ENCODE data around the gene UCN3.

The UCN3 gene

DNA sequence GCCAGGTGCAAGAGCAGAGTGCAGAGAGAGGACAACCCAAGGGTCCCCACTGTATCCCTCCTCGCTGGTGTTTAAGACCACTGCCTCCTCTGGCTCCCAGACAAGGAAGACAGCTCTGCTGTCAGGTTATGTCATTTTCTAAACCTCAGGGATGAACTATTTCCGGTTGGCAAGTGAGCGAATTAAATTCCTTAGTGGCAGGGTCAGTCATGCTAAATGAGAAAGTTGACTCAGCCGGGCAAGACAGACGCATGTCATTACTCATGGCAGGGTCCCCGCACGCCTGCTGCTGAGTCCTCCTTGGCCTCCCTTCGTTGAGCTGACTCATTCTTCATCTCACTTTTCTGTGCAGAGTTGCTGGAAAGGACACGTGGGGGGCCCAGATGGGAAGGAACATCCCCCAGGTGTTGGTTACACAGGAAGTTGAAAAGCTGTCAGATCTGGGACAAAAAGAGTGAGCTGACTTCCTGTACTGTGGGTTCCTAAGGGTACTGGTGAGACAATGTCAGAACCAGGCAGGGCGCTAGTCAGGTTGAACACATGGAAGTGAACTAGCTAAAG is 47.1 kb upstream of the UCN3 start (continued):
- TF ChIP-seq, protein P1, sequence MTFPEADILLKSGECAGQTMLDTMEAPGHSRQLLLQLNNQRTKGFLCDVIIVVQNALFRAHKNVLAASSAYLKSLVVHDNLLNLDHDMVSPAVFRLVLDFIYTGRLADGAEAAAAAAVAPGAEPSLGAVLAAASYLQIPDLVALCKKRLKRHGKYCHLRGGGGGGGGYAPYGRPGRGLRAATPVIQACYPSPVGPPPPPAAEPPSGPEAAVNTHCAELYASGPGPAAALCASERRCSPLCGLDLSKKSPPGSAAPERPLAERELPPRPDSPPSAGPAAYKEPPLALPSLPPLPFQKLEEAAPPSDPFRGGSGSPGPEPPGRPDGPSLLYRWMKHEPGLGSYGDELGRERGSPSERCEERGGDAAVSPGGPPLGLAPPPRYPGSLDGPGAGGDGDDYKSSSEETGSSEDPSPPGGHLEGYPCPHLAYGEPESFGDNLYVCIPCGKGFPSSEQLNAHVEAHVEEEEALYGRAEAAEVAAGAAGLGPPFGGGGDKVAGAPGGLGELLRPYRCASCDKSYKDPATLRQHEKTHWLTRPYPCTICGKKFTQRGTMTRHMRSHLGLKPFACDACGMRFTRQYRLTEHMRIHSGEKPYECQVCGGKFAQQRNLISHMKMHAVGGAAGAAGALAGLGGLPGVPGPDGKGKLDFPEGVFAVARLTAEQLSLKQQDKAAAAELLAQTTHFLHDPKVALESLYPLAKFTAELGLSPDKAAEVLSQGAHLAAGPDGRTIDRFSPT (tag by site-specific recombination; IDR thresholded peaks at IDR 0.05): 0 out of 2 replicates have a peak, but pooled peaks have one; percentile 42
- TF ChIP-seq, protein P2, sequence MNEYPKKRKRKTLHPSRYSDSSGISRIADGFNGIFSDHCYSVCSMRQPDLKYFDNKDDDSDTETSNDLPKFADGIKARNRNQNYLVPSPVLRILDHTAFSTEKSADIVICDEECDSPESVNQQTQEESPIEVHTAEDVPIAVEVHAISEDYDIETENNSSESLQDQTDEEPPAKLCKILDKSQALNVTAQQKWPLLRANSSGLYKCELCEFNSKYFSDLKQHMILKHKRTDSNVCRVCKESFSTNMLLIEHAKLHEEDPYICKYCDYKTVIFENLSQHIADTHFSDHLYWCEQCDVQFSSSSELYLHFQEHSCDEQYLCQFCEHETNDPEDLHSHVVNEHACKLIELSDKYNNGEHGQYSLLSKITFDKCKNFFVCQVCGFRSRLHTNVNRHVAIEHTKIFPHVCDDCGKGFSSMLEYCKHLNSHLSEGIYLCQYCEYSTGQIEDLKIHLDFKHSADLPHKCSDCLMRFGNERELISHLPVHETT (tag by site-specific recombination; IDR thresholded peaks at IDR 0.05): 0 out of 2 replicates have a peak, but pooled peaks have one; percentile 38
- TF ChIP-seq MEIS1 (CRISPR knock-in tag; IDR thresholded peaks at IDR 0.05; ENCODE audit: borderline replicate concordance) (no peak), WT1 (tag by site-specific recombination; IDR thresholded peaks at IDR 0.05) (no peak), RBAK (tag by site-specific recombination; IDR thresholded peaks at IDR 0.05) (no peak), BCL11B (tag by site-specific recombination; IDR thresholded peaks at IDR 0.05; ENCODE audit: low read depth) (no peak), ZNF354C (tag by site-specific recombination; IDR thresholded peaks at IDR 0.05; ENCODE audit: borderline replicate concordance, low read depth) (no peak), SP3 (tag by site-specific recombination; IDR thresholded peaks at IDR 0.05) (peak; percentile 20; the same call in 1 of the 2 replicates), ZNF621 (tag by site-specific recombination; IDR thresholded peaks at IDR 0.05) (no peak), SP7 (tag by site-specific recombination; IDR thresholded peaks at IDR 0.05) (0 out of 2 replicates have a peak, but pooled peaks have one; percentile 12)

DNA sequence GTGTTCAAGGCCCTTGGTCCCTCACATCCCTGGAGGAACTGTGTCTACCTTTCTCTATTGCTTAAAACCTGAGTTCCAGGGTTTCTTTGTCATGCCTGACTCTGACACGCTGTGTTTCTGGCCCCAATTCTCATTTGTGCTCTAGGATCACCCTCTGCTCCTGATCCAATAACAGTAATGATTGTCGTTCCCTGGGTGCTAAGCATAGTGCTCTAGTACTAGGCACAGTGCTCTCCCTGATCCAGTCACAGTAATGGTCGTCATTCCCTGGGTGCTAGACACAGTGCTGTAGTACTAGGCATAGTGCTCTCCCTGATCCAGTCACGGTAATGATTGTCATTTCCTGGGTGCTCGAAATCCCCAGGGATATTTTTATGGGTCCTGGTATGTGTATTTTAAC is 46.6 kb upstream of the UCN3 start:
- ChIA-PET POLR2A (no interaction called here), CTCF (interaction anchor here (0.7 to 1.0 kb wide), 2 partner anchors 116 to 293 kb away, joined by 3 to 4 read pairs; no protein-coding TSS in a partner anchor)
- Histone ChIP-seq H3K9me3 (ENCODE audit: control insufficient read depth, insufficient read depth, low read depth, low read length) (no peaks in the 10 kb centered on the region), H3K4me3 (ENCODE audit: low read depth, low read length) (no peak overlapping the region), H3K27ac (ENCODE audit: extremely low read depth, low read depth, low read length) (no peak overlapping the region), H3K36me3 (ENCODE audit: control insufficient read depth in 2 of 2, insufficient read depth in 1 of 2, low read length in 2 of 2) (no peaks in the 10 kb centered on the region), H3K4me1 (ENCODE audit: control insufficient read depth, insufficient read depth, low read length) (no peaks in the 10 kb centered on the region)
- TF ChIP-seq, protein P3, sequence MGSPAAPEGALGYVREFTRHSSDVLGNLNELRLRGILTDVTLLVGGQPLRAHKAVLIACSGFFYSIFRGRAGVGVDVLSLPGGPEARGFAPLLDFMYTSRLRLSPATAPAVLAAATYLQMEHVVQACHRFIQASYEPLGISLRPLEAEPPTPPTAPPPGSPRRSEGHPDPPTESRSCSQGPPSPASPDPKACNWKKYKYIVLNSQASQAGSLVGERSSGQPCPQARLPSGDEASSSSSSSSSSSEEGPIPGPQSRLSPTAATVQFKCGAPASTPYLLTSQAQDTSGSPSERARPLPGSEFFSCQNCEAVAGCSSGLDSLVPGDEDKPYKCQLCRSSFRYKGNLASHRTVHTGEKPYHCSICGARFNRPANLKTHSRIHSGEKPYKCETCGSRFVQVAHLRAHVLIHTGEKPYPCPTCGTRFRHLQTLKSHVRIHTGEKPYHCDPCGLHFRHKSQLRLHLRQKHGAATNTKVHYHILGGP (tag by site-specific recombination; IDR thresholded peaks at IDR 0.05): no peak
- TF ChIP-seq, protein P4, sequence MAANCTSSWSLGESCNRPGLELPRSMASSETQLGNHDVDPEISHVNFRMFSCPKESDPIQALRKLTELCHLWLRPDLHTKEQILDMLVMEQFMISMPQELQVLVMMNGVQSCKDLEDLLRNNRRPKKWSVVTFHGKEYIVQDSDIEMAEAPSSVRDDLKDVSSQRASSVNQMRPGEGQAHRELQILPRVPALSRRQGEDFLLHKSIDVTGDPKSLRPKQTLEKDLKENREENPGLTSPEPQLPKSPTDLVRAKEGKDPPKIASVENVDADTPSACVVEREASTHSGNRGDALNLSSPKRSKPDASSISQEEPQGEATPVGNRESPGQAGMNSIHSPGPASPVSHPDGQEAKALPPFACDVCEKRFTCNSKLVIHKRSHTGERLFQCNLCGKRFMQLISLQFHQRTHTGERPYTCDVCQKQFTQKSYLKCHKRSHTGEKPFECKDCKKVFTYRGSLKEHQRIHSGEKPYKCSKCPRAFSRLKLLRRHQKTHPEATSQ (tag by site-specific recombination; IDR thresholded peaks at IDR 0.05): no peak
- TF ChIP-seq ZNF114 (tag by site-specific recombination; IDR thresholded peaks at IDR 0.05) (no peak), KLF8 (tag by site-specific recombination; IDR thresholded peaks at IDR 0.05) (no peak), ZNF221 (tag by site-specific recombination; IDR thresholded peaks at IDR 0.05; ENCODE audit: borderline replicate concordance) (no peak), ZNF133 (tag by site-specific recombination; IDR thresholded peaks at IDR 0.05) (no peak), ZNF830 (tag by site-specific recombination; IDR thresholded peaks at IDR 0.05; ENCODE audit: low read depth) (no peak), ZNF76 (tag by site-specific recombination; IDR thresholded peaks at IDR 0.05; ENCODE audit: borderline replicate concordance, low read depth) (no peak)
- TF ChIP-seq, protein P5, sequence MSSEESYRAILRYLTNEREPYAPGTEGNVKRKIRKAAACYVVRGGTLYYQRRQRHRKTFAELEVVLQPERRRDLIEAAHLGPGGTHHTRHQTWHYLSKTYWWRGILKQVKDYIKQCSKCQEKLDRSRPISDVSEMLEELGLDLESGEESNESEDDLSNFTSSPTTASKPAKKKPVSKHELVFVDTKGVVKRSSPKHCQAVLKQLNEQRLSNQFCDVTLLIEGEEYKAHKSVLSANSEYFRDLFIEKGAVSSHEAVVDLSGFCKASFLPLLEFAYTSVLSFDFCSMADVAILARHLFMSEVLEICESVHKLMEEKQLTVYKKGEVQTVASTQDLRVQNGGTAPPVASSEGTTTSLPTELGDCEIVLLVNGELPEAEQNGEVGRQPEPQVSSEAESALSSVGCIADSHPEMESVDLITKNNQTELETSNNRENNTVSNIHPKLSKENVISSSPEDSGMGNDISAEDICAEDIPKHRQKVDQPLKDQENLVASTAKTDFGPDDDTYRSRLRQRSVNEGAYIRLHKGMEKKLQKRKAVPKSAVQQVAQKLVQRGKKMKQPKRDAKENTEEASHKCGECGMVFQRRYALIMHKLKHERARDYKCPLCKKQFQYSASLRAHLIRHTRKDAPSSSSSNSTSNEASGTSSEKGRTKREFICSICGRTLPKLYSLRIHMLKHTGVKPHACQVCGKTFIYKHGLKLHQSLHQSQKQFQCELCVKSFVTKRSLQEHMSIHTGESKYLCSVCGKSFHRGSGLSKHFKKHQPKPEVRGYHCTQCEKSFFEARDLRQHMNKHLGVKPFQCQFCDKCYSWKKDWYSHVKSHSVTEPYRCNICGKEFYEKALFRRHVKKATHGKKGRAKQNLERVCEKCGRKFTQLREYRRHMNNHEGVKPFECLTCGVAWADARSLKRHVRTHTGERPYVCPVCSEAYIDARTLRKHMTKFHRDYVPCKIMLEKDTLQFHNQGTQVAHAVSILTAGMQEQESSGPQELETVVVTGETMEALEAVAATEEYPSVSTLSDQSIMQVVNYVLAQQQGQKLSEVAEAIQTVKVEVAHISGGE (tag by site-specific recombination; conservative IDR thresholded peaks at IDR 0.05; ENCODE audit: low read depth): no peak

Measured in HEK293 (cell line).